HepG2 (cell line): ENCODE data around the gene ZNF234. TPM values are rescaled to one million over a fixed set of nuclear protein-coding genes. Genes with fewer than 3 reads are reported as not detected.

Source experiments
- BATF2 ChIP-seq: sonication (generic); formaldehyde crosslinking; IDR thresholded peaks from 2 replicates; pipeline ENCODE4 v1.8.0; 2022; ENCODE audit warnings: mild to moderate bottlenecking, missing genetic modification reagents, moderate library complexity
- GMEB2 ChIP-seq: IDR thresholded peaks from 2 replicates; pipeline ENCODE4 v1.6.1; 2016; ENCODE audit warnings: missing biosample characterization, missing genetic modification reagents, low read depth
- HMG20B ChIP-seq: conservative IDR thresholded peaks from 2 replicates; pipeline ENCODE4 v1.6.1; 2016; ENCODE audit warnings: missing genetic modification reagents, missing compliant biosample characterization
- IKZF1 ChIP-seq: fragments of 450-650 bp; IDR thresholded peaks from 2 replicates; pipeline ENCODE4 v1.7.1; 2016
- KLF16 ChIP-seq, 2 experiments: sonication (generic) in 1 of 2; formaldehyde crosslinking in 1 of 2; IDR thresholded peaks; 2 replicates each; pipeline versions ENCODE4 v1.6.1 to v1.8.0; 2016 to 2023; ENCODE audit warnings: missing genetic modification reagents in 2 of 2, missing compliant biosample characterization in 1 of 2
- MYNN ChIP-seq: sonication (generic); formaldehyde crosslinking; IDR thresholded peaks from 2 replicates; pipeline ENCODE4 v1.4.0; 2020; ENCODE audit warnings: mild to moderate bottlenecking, low read depth, missing genetic modification reagents
- RBFOX2 ChIP-seq: fragments of 200-400 bp; formaldehyde crosslinking; IDR thresholded peaks from 2 replicates; pipeline ENCODE4 v1.6.1; 2017; ENCODE audit warnings: low read depth, mild to moderate bottlenecking, low read length
- SRSF1 ChIP-seq: fragments of 200-400 bp; formaldehyde crosslinking; optimal IDR thresholded peaks from 2 replicates; pipeline ENCODE3; 2017; ENCODE audit warnings: mild to moderate bottlenecking, low read depth, low read length, moderate library complexity
- TAF15 ChIP-seq: fragments of 200-400 bp; formaldehyde crosslinking; IDR thresholded peaks from one replicate; pipeline ENCODE4 v1.6.1; 2018; ENCODE audit warnings: mild to moderate bottlenecking, low read depth, low read length; ENCODE audit not compliant: poor library complexity, severe bottlenecking
- THAP11 ChIP-seq: IDR thresholded peaks from 2 replicates; pipeline ENCODE4 v1.6.1; 2016; ENCODE audit warnings: missing biosample characterization, missing genetic modification reagents
- polyA plus RNA-seq, 8 experiments: library from polyadenylated mRNA; depleted of rRNA in 3 of 8; stranded (reverse) in 7 of 8; unstranded in 1 of 8; fragments of >200 nt; fragmentation: Illumina TruSeq in 4 of 8; extraction: Trizol in 4 of 8; gene quantifications; 2 replicates each; pipeline versions ENCODE4 v1.2.1 to v1.2.3, GENCODE V29; 2011 to 2016; ENCODE audit warnings: low read depth in 4 of 8, missing spikeins in 1 of 8, mixed read lengths in 1 of 8; ENCODE audit not compliant: insufficient read depth in 1 of 8
- total RNA-seq, 5 experiments: library from RNA; depleted of rRNA; stranded (reverse); fragments of >200 nt; fragmentation: Illumina TruSeq; extraction: Trizol; gene quantifications; 2 replicates each; pipeline ENCODE4 v1.2.3, GENCODE V29; 2016; ENCODE audit warnings: low read depth in 1 of 5
- TF ChIP-seq, protein P1 (sequence below): sonication (generic); formaldehyde crosslinking; conservative IDR thresholded peaks from 2 replicates; pipeline ENCODE4 v1.8.0; 2022; ENCODE audit warnings: mild to moderate bottlenecking, moderate library complexity, missing genetic modification reagents
- TF ChIP-seq, protein P2 (sequence below): sonication (generic); formaldehyde crosslinking; IDR thresholded peaks from 2 replicates; pipeline ENCODE4 v1.4.0; 2020; ENCODE audit warnings: missing genetic modification reagents, borderline replicate concordance
- TF ChIP-seq, protein P3 (sequence below): sonication (generic); formaldehyde crosslinking; IDR thresholded peaks from 2 replicates; pipeline ENCODE4 v1.4.0; 2020; ENCODE audit warnings: missing genetic modification reagents
- TF ChIP-seq, protein P4 (sequence below): sonication (generic); formaldehyde crosslinking; conservative IDR thresholded peaks from 2 replicates; pipeline ENCODE4 v1.4.0; 2020; ENCODE audit warnings: missing genetic modification reagents

Gene ZNF234
- total and polyA plus RNA-seq, 2 of the 13 experiments (the other 11 are each of a cell fraction or from before 2014, with no cell fraction given) = 3.5 to 11.2 TPM

DNA sequence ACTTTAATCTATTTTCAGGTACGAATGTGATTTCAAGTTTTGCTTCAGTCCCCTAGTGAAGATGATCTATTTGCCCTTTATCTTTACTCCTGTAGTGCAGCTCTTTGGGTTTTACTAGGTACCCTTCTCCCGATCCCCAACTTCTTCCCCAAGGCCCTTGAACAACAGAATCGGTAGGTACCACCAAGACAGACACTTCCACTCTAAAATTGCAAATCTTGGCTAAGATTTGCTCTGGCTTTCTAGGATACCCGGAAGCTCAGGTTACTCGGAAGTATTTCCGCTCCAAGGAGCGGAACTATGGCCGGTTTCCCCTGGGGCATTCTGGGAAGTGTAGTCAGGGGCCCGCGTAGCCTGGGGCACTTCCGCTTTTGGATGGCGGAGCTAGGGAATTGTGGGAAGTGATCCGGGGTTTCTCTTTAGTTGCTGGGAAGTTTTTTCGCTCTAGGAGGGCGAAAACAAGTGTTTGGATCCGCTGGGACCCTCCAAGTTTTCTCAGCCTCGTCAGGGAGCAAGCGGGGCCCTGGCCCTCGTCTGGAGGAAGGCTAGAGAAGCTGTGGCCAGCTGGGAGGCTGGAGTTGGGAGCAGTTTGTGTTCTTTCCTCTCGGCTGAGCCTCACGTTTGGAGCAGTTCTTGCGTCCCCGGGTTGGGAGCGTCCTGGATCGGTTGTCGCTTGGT lies 65.9 kb downstream of the ZNF234 start (continued):
- TF ChIP-seq, protein P1, sequence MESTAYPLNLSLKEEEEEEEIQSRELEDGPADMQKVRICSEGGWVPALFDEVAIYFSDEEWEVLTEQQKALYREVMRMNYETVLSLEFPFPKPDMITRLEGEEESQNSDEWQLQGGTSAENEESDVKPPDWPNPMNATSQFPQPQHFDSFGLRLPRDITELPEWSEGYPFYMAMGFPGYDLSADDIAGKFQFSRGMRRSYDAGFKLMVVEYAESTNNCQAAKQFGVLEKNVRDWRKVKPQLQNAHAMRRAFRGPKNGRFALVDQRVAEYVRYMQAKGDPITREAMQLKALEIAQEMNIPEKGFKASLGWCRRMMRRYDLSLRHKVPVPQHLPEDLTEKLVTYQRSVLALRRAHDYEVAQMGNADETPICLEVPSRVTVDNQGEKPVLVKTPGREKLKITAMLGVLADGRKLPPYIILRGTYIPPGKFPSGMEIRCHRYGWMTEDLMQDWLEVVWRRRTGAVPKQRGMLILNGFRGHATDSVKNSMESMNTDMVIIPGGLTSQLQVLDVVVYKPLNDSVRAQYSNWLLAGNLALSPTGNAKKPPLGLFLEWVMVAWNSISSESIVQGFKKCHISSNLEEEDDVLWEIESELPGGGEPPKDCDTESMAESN = no peak
- TF ChIP-seq HMG20B (CRISPR knock-in tag) (no peak), GMEB2 (CRISPR knock-in tag) (0 out of 2 replicates have a peak, but pooled peaks have one; percentile 19), THAP11 (CRISPR knock-in tag) (peak; percentile 99), IKZF1 (no peak), SRSF1 (no peak), KLF16 (CRISPR knock-in tag; IDR thresholded peaks at IDR 0.05) (peak in 1 of 2 experiments; percentile 25; a peak in 1 of 4 replicates), TAF15 (no peak), RBFOX2 (no peak), MYNN (no peak), BATF2 (no peak)
- TF ChIP-seq, protein P2, sequence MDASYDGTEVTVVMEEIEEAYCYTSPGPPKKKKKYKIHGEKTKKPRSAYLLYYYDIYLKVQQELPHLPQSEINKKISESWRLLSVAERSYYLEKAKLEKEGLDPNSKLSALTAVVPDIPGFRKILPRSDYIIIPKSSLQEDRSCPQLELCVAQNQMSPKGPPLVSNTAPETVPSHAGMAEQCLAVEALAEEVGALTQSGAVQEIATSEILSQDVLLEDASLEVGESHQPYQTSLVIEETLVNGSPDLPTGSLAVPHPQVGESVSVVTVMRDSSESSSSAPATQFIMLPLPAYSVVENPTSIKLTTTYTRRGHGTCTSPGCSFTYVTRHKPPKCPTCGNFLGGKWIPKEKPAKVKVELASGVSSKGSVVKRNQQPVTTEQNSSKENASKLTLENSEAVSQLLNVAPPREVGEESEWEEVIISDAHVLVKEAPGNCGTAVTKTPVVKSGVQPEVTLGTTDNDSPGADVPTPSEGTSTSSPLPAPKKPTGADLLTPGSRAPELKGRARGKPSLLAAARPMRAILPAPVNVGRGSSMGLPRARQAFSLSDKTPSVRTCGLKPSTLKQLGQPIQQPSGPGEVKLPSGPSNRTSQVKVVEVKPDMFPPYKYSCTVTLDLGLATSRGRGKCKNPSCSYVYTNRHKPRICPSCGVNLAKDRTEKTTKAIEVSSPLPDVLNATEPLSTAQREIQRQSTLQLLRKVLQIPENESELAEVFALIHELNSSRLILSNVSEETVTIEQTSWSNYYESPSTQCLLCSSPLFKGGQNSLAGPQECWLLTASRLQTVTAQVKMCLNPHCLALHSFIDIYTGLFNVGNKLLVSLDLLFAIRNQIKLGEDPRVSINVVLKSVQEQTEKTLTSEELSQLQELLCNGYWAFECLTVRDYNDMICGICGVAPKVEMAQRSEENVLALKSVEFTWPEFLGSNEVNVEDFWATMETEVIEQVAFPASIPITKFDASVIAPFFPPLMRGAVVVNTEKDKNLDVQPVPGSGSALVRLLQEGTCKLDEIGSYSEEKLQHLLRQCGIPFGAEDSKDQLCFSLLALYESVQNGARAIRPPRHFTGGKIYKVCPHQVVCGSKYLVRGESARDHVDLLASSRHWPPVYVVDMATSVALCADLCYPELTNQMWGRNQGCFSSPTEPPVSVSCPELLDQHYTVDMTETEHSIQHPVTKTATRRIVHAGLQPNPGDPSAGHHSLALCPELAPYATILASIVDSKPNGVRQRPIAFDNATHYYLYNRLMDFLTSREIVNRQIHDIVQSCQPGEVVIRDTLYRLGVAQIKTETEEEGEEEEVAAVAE = no peak
- TF ChIP-seq, protein P3, sequence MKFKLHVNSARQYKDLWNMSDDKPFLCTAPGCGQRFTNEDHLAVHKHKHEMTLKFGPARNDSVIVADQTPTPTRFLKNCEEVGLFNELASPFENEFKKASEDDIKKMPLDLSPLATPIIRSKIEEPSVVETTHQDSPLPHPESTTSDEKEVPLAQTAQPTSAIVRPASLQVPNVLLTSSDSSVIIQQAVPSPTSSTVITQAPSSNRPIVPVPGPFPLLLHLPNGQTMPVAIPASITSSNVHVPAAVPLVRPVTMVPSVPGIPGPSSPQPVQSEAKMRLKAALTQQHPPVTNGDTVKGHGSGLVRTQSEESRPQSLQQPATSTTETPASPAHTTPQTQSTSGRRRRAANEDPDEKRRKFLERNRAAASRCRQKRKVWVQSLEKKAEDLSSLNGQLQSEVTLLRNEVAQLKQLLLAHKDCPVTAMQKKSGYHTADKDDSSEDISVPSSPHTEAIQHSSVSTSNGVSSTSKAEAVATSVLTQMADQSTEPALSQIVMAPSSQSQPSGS (CRISPR knock-in tag) = no peak; the same call in 1 of the 2 replicates
- TF ChIP-seq, protein P4, sequence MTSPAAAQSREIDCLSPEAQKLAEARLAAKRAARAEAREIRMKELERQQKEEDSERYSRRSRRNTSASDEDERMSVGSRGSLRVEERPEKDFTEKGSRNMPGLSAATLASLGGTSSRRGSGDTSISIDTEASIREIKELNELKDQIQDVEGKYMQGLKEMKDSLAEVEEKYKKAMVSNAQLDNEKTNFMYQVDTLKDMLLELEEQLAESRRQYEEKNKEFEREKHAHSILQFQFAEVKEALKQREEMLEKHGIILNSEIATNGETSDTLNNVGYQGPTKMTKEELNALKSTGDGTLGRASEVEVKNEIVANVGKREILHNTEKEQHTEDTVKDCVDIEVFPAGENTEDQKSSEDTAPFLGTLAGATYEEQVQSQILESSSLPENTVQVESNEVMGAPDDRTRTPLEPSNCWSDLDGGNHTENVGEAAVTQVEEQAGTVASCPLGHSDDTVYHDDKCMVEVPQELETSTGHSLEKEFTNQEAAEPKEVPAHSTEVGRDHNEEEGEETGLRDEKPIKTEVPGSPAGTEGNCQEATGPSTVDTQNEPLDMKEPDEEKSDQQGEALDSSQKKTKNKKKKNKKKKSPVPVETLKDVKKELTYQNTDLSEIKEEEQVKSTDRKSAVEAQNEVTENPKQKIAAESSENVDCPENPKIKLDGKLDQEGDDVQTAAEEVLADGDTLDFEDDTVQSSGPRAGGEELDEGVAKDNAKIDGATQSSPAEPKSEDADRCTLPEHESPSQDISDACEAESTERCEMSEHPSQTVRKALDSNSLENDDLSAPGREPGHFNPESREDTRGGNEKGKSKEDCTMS (CRISPR knock-in tag) = no peak
